Endothelial cell of umbilical vein (primary cell): ENCODE data around the gene KLHL6. TPM values are rescaled to one million over a fixed set of nuclear protein-coding genes. Genes with fewer than 3 reads are reported as not detected.
A peak's percentile ranks its signal among the peaks of the same experiment; 100 is the strongest.

ENCODE experiments used
- BruUV-seq: library from RNA; stranded (reverse); fragments of 400-500 nt; replicated peaks from 2 replicates; lab custom pipeline; 2021; lab: Mats Ljungman, UMichigan
- CTCF ChIA-PET: fragments of 300-600, 350-600 bp; sonication (Branson Sonifier 250); formaldehyde crosslinking; loops from one replicate; lab custom pipeline; 2021; ENCODE audit warnings: antibody characterized with exemption, inconsistent platforms; lab: Charles Lee
- POLR2A ChIA-PET: fragments of 300-600, 350-600 bp; sonication (Branson Sonifier 250); formaldehyde crosslinking; loops from one replicate; lab custom pipeline; 2021; ENCODE audit warnings: antibody characterized with exemption, inconsistent platforms; lab: Charles Lee
- DNase-seq: peaks from one replicate; pipeline ENCODE4 v3.0.0-alpha.2; 2011; ENCODE audit warnings: low read depth, low spot score
- FAIRE-seq: peaks from 2 replicates; lab custom pipeline; 2011; peaks lifted over from hg19 to GRCh38; lab: Jason Lieb, UNC
- H2AFZ ChIP-seq: 2 replicates; pipeline ENCODE4 v1.6.0; 2012; ENCODE audit warnings: low read depth, low read length, control low read depth, inconsistent platforms
- H3K27ac ChIP-seq: 2 replicates; pipeline ENCODE4 v1.5.1; 2011; ENCODE audit warnings: low read depth, mild to moderate bottlenecking, control low read depth, low read length, moderate library complexity; ENCODE audit not compliant: insufficient read depth
- H3K27me3 ChIP-seq, 2 experiments: 2 replicates each; pipeline versions ENCODE4 v1.6.0 to v1.6.1; 2011; ENCODE audit warnings: low read length in 2 of 2, mixed read lengths in 1 of 2; ENCODE audit not compliant: control insufficient read depth in 2 of 2, insufficient read depth in 2 of 2
- H3K36me3 ChIP-seq, 2 experiments: 2 replicates in 1 of 2; 3 replicates in 1 of 2; pipeline ENCODE4 v1.5.1; 2011; ENCODE audit warnings: low read length in 2 of 2, mild to moderate bottlenecking in 1 of 2, moderate library complexity in 1 of 2; ENCODE audit not compliant: control insufficient read depth in 2 of 2, insufficient read depth in 2 of 2; ENCODE audit errors: extremely low read depth in 1 of 2
- H3K4me1 ChIP-seq: 3 replicates; pipeline ENCODE4 v1.5.1; 2011; ENCODE audit warnings: mild to moderate bottlenecking, low read length; ENCODE audit not compliant: control insufficient read depth, insufficient read depth; ENCODE audit errors: extremely low read depth
- H3K4me2 ChIP-seq: 2 replicates; pipeline ENCODE4 v1.6.1; 2011; ENCODE audit warnings: low read length, control low read depth, mixed read lengths; ENCODE audit not compliant: insufficient read depth
- H3K4me3 ChIP-seq, 3 experiments: fragments of 200-600 bp in 1 of 3; sonication (generic), shearing (Covaris generic) in 1 of 3; replicated peaks in 1 of 3; 2 replicates each; pipeline ENCODE4 v1.5.1; 2011 to 2016; ENCODE audit warnings: control low read depth in 3 of 3, low read length in 3 of 3, mild to moderate bottlenecking in 2 of 3, inconsistent platforms in 1 of 3, low read depth in 1 of 3, moderate library complexity in 1 of 3; ENCODE audit not compliant: insufficient read depth in 1 of 3
- H3K79me2 ChIP-seq: 2 replicates; pipeline ENCODE4 v1.6.0; 2012; ENCODE audit warnings: low read length, inconsistent platforms; ENCODE audit not compliant: control insufficient read depth, insufficient read depth
- H3K9ac ChIP-seq: replicated peaks from 2 replicates; pipeline ENCODE3; 2011; ENCODE audit warnings: low read length, control low read depth; ENCODE audit not compliant: insufficient read depth; ENCODE audit errors: extremely low read depth
- H3K9me1 ChIP-seq: replicated peaks from 3 replicates; pipeline ENCODE4 v1.6.0; 2011; ENCODE audit warnings: mild to moderate bottlenecking, low read length; ENCODE audit not compliant: control insufficient read depth, insufficient read depth; ENCODE audit errors: extremely low read depth
- H3K9me3 ChIP-seq: replicated peaks from 2 replicates; pipeline ENCODE4 v1.5.1; 2012; ENCODE audit warnings: low read length, inconsistent platforms; ENCODE audit not compliant: control insufficient read depth, insufficient read depth
- H4K20me1 ChIP-seq: replicated peaks from 2 replicates; pipeline ENCODE3; 2011; ENCODE audit warnings: mild to moderate bottlenecking, low read length; ENCODE audit not compliant: control insufficient read depth, insufficient read depth; ENCODE audit errors: extremely low read depth
- CTCF ChIP-seq, 2 donors: IDR thresholded peaks; 1 replicate in 1 of 2; 2 replicates in 1 of 2; pipeline ENCODE4 v1.5.1; 2011; ENCODE audit warnings: low read length in 2 of 2, mild to moderate bottlenecking in 2 of 2, moderate library complexity in 2 of 2, control low read depth in 1 of 2, inconsistent platforms in 1 of 2, low read depth in 1 of 2; ENCODE audit not compliant: insufficient read depth in 1 of 2; ENCODE audit errors: extremely low read depth in 1 of 2
- EZH2 ChIP-seq: IDR thresholded peaks from 2 replicates; pipeline ENCODE4 v1.6.1; 2012; ENCODE audit warnings: borderline replicate concordance, low read depth, mild to moderate bottlenecking, moderate library complexity, low read length, inconsistent platforms; ENCODE audit not compliant: severe bottlenecking
- FOS ChIP-seq: IDR thresholded peaks from 2 replicates; pipeline ENCODE4 v1.6.1; 2011; ENCODE audit warnings: mild to moderate bottlenecking, low read length, moderate library complexity, borderline replicate concordance; ENCODE audit not compliant: insufficient read depth
- GATA2 ChIP-seq: IDR thresholded peaks from 2 replicates; pipeline ENCODE4 v1.7.0; 2011; ENCODE audit warnings: low read depth, mild to moderate bottlenecking, moderate library complexity, mixed read lengths, low read length; ENCODE audit not compliant: insufficient read length, insufficient read depth
- JUN ChIP-seq: IDR thresholded peaks from 2 replicates; pipeline ENCODE4 v1.6.1; 2011; ENCODE audit warnings: borderline replicate concordance, low read depth; ENCODE audit not compliant: insufficient read length, insufficient read depth
- MAX ChIP-seq: IDR thresholded peaks from 2 replicates; pipeline ENCODE4 v1.6.1; 2011; ENCODE audit not compliant: insufficient read depth, insufficient read length
- MYC ChIP-seq: IDR thresholded peaks from one replicate; pipeline ENCODE4 v1.6.1; 2011; ENCODE audit warnings: mild to moderate bottlenecking, low read depth, low read length
- POLR2A ChIP-seq: IDR thresholded peaks from 2 replicates; pipeline ENCODE4 v1.6.1; 2012; ENCODE audit warnings: low read depth, mild to moderate bottlenecking, control low read depth, low read length
- POLR2AphosphoS5 ChIP-seq: IDR thresholded peaks from 2 replicates; pipeline ENCODE4 v1.6.1; 2012; ENCODE audit warnings: low read depth, mild to moderate bottlenecking, control low read depth, low read length, moderate library complexity; ENCODE audit not compliant: insufficient read depth
- dilution Hi-C: fragments of 300-500 bp; cut with MboI; formaldehyde crosslinking; loops from one replicate; pipeline ENCODE4 v1.15.0; 2019; ENCODE audit warnings: low sequenced_read_pairs; ENCODE audit not compliant: extremely low pct_ligation_motif_present
- intact Hi-C: fragments of 100-400 bp; cut with micrococcal nuclease; formaldehyde crosslinking; loops from one replicate; pipeline ENCODE4 v1.10.0; 2022
- polyA plus RNA-seq, 4 experiments: library from polyadenylated mRNA; depleted of rRNA in 3 of 4; stranded (reverse) in 3 of 4; unstranded in 1 of 4; fragments of >200 nt; gene quantifications; 2 replicates each; pipeline versions ENCODE4 v1.2.1 to v1.2.3, GENCODE V29; 2011 to 2012; ENCODE audit warnings: missing spikeins in 1 of 4
- total RNA-seq: library from RNA; stranded (reverse); gene quantifications from 2 replicates; pipeline ENCODE4 v1.2.3, GENCODE V29; 2021

The KLHL6 gene
- total and polyA plus RNA-seq, 2 donors (not counting 3 experiments of a cell fraction or from before 2014, with no cell fraction given): 5.7 to 12.6 TPM

GRCh38 chr3:183560607-183561006 is 5.1 kb upstream of the KLHL6 start:
- Histone ChIP-seq H3K79me2 (no peaks in the 10 kb centered on the region), H3K27me3 (no peaks in the 10 kb centered on the region), H3K9ac (no peak overlapping the region), H3K36me3 (no peaks in the 10 kb centered on the region), H3K4me2 (no peak overlapping the region), H4K20me1 (no peaks in the 10 kb centered on the region), H3K9me1 (no peaks in the 10 kb centered on the region), H3K4me1 (peaks cover 37% of the 10 kb centered on the region), H2AFZ (no peak overlapping the region), H3K9me3 (no peaks in the 10 kb centered on the region), H3K4me3 (no peak overlapping the region), H3K27ac (no peak overlapping the region)
- peak; percentile 2 to 10 for TF ChIP-seq CTCF (IDR thresholded peaks at IDR 0.05; ENCODE audit: extremely low read depth in 1 of 2, insufficient read depth in 1 of 2, low read depth in 1 of 2, low read length in 2 of 2)
- TF ChIP-seq POLR2AphosphoS5: no peak
- no peak for TF ChIP-seq MYC
- DNase-seq (peak; percentile 22), FAIRE-seq (no peak)
- ChIA-PET CTCF (interaction anchor here (0.7 to 1.6 kb wide), 9 partner anchors 15 to 92 kb away, joined by 3 to 7 read pairs (median 4); no protein-coding TSS in a partner anchor), POLR2A (no interaction called here)
- dilution Hi-C loops: no loop called here
- no TSS peak for BruUV-seq
- intact Hi-C loops: no loop called here

DNA sequence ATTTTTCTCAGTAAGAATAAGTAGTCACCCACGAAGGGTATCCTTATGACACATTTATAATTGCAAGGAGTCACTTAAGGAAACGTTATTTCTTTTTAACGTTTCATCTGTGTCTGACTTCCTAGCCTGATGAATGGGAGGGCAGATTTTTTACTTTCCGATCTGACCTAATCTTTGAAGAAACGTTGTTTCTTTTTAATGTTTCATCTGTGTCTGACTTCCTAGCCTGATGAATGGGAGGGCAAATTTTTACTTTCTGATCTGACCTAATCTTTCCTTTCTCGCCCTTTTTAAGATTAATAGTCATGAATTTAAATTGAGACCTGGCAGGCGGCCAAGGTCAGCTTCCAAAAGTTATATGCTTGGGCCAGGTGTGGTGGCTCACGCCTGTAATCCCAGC is 3.0 kb upstream of the KLHL6 start:
- ChIA-PET POLR2A (no interaction called here), CTCF (no interaction called here)
- H4K20me1 ChIP-seq: no peaks in the 10 kb centered on the region
- no peak for TF ChIP-seq MYC
- TF ChIP-seq EZH2: no peak
- no peak for TF ChIP-seq JUN
- no peak for TF ChIP-seq POLR2AphosphoS5
- TF ChIP-seq POLR2A: no peak
- TF ChIP-seq MAX: no peak
- TF ChIP-seq FOS: no peak
- no peak for TF ChIP-seq CTCF (IDR thresholded peaks at IDR 0.05; ENCODE audit: extremely low read depth in 1 of 2, insufficient read depth in 1 of 2, low read depth in 1 of 2, low read length in 2 of 2)
- TF ChIP-seq GATA2: no peak
- H3K27me3 ChIP-seq: no peaks in the 10 kb centered on the region
- H3K4me2 ChIP-seq: peak overlapping the region; percentile 20
- no peaks in the 10 kb centered on the region for H3K9me3 ChIP-seq
- peaks cover 44% of the 10 kb centered on the region for H3K4me1 ChIP-seq
- H3K9ac ChIP-seq: peak overlapping the region; percentile 20
- FAIRE-seq (peak; percentile 38), DNase-seq (peak; percentile 83)
- BruUV-seq: no TSS peak
- peak overlapping the region; percentile 58 for H3K27ac ChIP-seq
- H2AFZ ChIP-seq: peak overlapping the region; percentile 10
- dilution Hi-C loops: no loop called here
- no peaks in the 10 kb centered on the region for H3K9me1 ChIP-seq
- no peaks in the 10 kb centered on the region for H3K36me3 ChIP-seq
- no peak overlapping the region for H3K4me3 ChIP-seq
- peaks cover 13% of the 10 kb centered on the region for H3K79me2 ChIP-seq
- intact Hi-C loops: loop anchor here (10.0 kb wide), 2 partner anchors 84 to 374 kb away; no protein-coding TSS in a partner anchor
